SKM-1 (cell line): ENCODE measurements around the gene WDR44.
"Not testable (repeated sequence)": the region's sequence is repeated elsewhere in the genome, so short reads cannot be mapped to it uniquely, and the experiment has no call there.

Experiments used
- DNase-seq: peaks from one replicate; lab custom pipeline; 2025; ENCODE audit not compliant: unreplicated experiment; lab: John Stamatoyannopoulos, UW

Gene WDR44, protein sequence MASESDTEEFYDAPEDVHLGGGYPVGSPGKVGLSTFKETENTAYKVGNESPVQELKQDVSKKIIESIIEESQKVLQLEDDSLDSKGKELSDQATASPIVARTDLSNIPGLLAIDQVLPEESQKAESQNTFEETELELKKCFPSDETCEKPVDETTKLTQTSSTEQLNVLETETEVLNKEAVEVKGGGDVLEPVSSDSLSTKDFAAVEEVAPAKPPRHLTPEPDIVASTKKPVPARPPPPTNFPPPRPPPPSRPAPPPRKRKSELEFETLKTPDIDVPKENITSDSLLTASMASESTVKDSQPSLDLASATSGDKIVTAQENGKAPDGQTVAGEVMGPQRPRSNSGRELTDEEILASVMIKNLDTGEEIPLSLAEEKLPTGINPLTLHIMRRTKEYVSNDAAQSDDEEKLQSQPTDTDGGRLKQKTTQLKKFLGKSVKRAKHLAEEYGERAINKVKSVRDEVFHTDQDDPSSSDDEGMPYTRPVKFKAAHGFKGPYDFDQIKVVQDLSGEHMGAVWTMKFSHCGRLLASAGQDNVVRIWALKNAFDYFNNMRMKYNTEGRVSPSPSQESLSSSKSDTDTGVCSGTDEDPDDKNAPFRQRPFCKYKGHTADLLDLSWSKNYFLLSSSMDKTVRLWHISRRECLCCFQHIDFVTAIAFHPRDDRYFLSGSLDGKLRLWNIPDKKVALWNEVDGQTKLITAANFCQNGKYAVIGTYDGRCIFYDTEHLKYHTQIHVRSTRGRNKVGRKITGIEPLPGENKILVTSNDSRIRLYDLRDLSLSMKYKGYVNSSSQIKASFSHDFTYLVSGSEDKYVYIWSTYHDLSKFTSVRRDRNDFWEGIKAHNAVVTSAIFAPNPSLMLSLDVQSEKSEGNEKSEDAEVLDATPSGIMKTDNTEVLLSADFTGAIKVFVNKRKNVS

GRCh38 chrX:118345464-118346257 lies at the start of gene WDR44:
TSS of gene WDR44 (plus strand) at chrX:118346106. CDS start at chrX:118346504, 398 bp downstream.
- DNase-seq = peak; percentile 66

- DNase-seq = not testable (repeated sequence)
Measured at GRCh38 chrX:118305827-118306226, 40.1 kb upstream of the WDR44 start.

- DNase-seq = no peak
Measured at GRCh38 chrX:118315529-118315928, 30.4 kb upstream of the WDR44 start.

GRCh38 chrX:118324588-118324987 lies 21.3 kb upstream of the WDR44 start:
- DNase-seq = no peak

DNA sequence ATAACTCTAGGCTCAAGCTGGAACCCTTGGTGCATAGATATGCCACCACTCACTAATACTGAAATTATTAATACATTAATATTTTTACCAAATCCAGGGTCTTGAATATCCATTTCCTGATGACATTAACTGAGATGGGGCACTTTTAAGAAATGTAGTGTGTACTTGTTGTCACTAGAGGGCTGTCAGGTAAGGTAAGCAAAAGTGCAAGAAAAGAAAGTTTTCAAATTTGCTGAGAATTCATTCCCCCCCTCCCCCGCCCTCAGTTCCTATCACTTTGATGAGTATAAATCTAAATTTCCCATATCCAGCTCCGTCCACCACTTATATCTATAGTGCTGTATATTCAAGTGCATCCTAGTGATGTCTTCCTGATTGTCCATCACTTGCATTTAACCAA lies 20.5 kb upstream of the WDR44 start:
- no peak for DNase-seq

- no peak for DNase-seq
Measured at GRCh38 chrX:118329175-118329574, 16.7 kb upstream of the WDR44 start.

DNA sequence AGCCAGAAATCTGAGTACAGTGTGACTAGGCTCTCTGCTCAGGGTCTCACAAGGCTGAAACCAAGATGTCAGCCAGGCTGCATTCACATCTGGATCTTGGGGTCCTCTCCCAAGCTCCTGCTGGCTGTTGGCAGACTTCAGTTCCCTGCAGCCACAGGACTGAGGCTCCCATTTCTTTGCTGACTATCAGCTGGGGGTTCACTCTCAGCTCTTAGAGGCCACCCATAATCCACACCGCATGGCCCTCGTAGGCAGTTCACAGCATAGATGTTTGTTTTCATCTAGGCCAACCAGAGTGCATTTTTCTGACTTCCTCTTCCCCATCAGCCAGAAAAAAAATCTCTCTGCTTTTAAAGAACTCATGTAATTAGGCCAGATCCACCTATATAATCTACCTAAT lies 8.2 kb upstream of the WDR44 start:
- no peak for DNase-seq

DNA sequence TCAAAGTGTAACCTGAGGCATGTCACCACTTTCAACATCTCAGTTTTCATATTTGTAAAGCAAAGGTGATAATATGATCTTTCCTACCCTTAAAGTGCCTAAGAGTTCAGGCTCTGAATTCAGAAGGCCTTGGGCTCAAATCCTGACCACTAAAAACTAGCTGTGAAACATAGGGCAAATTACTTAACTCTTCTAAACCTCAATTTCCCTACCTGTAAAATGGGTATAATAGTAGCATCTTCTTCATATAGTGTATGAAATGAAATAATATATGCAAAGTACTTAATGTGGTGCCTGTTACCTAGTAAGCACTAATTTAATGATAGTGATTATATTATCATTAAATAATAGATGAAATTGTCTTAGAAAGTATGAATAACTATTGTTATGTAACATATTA lies 7.0 kb upstream of the WDR44 start:
- DNase-seq = no peak

DNA sequence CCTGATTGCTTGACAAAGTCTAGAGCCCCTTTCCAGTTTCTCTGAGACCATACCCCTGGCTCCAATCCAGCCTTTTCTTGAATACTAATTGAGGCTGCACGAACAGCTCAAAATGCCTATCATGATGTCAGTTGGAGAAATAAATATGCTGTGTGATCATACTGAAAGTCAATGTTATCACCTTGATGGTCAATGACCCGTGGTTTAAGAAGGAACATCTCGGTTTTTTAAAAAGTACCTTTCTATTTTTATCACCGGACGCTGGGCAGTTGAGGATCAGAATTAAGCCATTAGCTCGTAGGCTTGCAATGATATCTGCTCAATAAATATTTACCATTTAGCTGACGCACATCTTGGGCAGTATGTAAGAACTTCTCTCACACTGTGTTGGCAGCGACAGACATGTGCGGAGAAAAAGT lies 852 bp upstream of the WDR44 start:
- DNase-seq = no peak

- DNase-seq = no peak
Measured at GRCh38 chrX:118346258-118347094, 570 bp downstream of the WDR44 start.

GRCh38 chrX:118347131-118347530 lies 1.2 kb downstream of the WDR44 start:
- DNase-seq = no peak

DNA sequence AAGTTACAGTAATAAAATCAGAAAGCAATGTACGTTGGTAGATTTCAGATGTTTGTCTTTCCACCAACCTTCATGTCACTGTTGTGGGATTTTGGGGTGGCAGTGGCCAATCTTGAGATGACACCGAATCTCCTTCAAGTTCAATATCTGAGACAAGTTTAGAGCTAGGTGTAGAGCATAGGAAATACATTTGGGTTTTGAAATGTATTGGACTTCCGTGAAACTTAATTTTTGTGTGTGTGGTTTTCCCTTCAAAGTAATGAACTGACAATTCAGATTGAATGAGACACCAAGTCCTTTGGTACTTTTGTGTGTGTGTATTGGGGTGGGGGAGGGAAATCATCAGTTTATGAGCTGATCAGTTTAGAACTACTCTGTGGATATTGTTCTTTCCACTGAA lies 1.8 kb downstream of the WDR44 start:
- no peak for DNase-seq

DNA sequence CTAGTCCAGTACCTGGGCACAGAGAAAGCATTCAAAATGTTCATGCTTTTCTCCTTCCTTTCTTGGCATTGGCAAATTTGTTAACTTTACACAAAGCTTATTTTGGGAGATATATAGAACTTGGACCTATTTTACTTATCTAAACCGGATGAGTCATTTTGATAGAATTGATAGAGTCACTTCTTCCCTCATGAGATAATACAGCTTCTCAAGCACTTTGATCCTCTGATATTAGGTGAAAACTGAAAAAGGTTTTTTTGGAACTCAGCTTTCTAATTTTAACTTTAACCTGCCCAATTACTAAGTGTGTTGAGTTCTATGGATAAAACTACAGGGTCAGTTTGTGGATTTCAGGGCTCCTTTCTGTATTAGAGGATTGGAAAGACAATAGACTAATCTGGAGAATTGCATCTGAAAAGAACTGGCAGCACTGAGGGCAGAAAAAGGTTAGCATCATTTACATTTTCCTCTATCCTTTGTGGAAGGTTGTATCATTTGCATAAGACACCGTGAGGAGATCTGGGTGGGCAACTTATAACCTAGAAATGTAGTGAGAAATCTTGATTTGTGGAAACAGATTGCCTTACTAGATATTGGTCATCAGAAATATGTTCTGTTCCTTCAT lies 2.4 kb downstream of the WDR44 start:
- DNase-seq = no peak

DNA sequence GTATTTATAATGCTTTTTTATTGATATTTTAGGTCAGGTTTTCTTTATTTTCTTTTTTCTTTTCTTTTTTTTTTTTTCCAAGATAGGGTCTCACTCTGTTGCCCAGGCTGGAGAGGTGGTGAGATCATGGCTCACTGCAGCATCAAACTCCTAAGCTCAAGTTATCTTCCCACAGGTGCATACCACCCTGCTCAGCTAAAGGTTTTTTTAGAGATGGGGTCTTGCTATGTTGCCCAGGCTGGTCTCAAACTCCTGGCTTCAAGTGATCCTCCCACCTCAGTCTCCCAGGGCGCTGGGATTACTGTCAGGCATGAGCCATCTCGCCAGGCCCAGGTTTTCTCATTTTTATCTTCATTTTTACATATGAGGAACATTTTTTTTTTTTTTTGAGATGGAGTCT lies 3.3 kb downstream of the WDR44 start:
- DNase-seq = no peak

DNA sequence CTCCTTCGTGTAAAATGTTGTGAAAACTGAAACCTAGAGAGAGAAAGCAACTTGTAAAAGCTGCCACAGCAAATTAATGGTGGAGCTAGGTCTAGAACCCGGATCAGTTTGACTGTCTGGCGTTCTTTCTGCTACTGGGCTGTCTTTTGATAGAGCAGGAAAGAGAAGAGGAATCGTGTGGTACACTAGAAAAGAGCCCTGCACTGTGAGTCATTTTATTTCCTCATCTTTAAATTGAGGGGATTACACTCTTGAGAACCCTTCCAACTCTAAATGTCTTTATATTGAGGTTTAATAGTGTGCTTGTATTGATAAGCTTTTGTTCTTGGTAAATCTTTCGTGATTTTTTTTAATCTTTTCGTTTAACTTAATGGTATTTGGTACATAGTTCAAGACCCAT lies 4.3 kb downstream of the WDR44 start:
- no peak for DNase-seq

DNA sequence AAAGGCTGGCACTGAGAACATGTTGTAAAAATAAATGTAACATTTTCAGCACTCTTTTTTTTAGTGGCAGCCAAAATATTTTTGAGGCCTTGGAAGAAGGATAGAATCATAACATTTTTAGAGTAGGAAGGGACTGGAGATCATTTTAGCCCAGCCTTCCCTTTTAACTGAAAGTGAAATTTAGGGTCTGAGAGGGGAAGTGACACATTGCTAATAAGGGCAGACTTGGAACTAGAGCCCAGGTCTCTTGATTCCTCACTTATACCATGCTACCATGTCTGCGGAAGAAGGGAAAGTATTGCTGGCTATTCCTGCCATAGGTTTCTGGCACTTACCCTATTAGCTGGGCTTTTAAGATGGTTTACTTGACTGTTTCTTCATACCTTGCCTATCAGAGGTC lies 4.8 kb downstream of the WDR44 start:
- no peak for DNase-seq

GRCh38 chrX:118352566-118352965 lies 6.7 kb downstream of the WDR44 start:
- DNase-seq = no peak

DNA sequence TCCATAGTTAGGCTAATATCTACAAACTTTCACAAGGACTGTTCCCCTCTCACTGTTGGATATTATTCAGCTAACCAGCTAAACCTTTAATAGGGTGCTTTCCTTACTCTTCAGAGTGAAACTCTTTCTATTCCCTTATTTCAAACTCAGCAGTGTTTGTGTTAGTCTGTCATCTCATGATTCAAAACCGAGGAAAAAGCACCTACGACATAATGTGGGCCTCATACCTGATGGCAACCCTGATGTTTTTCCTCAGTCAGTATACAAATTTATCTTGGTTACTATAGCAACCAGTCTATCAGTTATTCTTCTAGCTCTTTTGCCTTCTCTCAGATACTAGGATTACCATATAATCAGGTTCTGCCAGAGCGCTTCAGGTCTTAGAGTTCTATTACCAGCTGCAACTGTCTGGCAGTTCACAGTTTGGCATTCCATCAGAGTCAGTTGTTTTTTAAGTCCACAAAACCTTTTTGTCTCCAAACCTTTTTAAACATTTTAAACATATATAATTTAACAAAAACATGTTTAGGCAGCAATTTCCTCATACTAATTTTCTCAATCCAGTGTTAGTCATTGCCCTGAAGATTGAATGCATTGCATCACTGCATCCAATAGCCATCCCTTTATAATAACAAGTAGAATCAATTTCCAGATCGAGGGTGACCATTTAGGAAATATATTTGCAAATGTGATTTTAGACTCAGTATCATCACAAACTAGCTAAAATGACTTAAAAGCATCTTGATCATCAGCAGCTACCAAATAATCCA lies 7.4 kb downstream of the WDR44 start:
- no peak for DNase-seq

- no peak for DNase-seq
Measured at GRCh38 chrX:118355225-118355920, 9.5 kb downstream of the WDR44 start.
